NCI-H526 treated with DMSO at 0.1 percent for 48 hours (cell line): Measurements from ENCODE around the gene OSBPL10.

Experiments used
- DNase-seq: peaks from one replicate; lab custom pipeline; 2025; lab: John Stamatoyannopoulos, UW

Gene OSBPL10

GRCh38 chr3:31738412-31738811 is 242.7 kb downstream of the OSBPL10 start:
- DNase-seq: no peak

- DNase-seq: no peak
Measured at GRCh38 chr3:31735667-31736066, 245.4 kb downstream of the OSBPL10 start.

- DNase-seq: no peak
Measured at GRCh38 chr3:31733234-31733667, 247.8 kb downstream of the OSBPL10 start.

- no peak for DNase-seq
Measured at GRCh38 chr3:31732548-31732947, 248.5 kb downstream of the OSBPL10 start.

GRCh38 chr3:31729573-31729972 is 251.5 kb downstream of the OSBPL10 start:
- DNase-seq: no peak

GRCh38 chr3:31729082-31729481 is 252.0 kb downstream of the OSBPL10 start:
- DNase-seq: no peak

- DNase-seq: no peak
Measured at GRCh38 chr3:31728403-31728802, 252.7 kb downstream of the OSBPL10 start.

GRCh38 chr3:31725976-31726375 is 255.1 kb downstream of the OSBPL10 start:
- no peak for DNase-seq

GRCh38 chr3:31725568-31725967 is 255.5 kb downstream of the OSBPL10 start:
- DNase-seq: no peak

GRCh38 chr3:31724651-31725050 is 256.4 kb downstream of the OSBPL10 start:
- DNase-seq: no peak

- DNase-seq: no peak
Measured at GRCh38 chr3:31724116-31724515, 256.9 kb downstream of the OSBPL10 start.

- no peak for DNase-seq
Measured at GRCh38 chr3:31723701-31724100, 257.4 kb downstream of the OSBPL10 start.

- DNase-seq: no peak
Measured at GRCh38 chr3:31721676-31722075, 259.4 kb downstream of the OSBPL10 start.

- DNase-seq: no peak
Measured at GRCh38 chr3:31714495-31715280, 266.4 kb downstream of the OSBPL10 start.

- DNase-seq: no peak
Measured at GRCh38 chr3:31713816-31714215, 267.2 kb downstream of the OSBPL10 start.

GRCh38 chr3:31710123-31710803 is 270.8 kb downstream of the OSBPL10 start:
- peak; percentile 91 for DNase-seq

- no peak for DNase-seq
Measured at GRCh38 chr3:31709526-31709925, 271.5 kb downstream of the OSBPL10 start.

- no peak for DNase-seq
Measured at GRCh38 chr3:31709005-31709404, 272.1 kb downstream of the OSBPL10 start.

GRCh38 chr3:31707286-31707685 is 273.8 kb downstream of the OSBPL10 start:
- no peak for DNase-seq

- DNase-seq: no peak
Measured at GRCh38 chr3:31705736-31706135, 275.3 kb downstream of the OSBPL10 start.

GRCh38 chr3:31704591-31705179 is 276.4 kb downstream of the OSBPL10 start:
- DNase-seq: no peak

- DNase-seq: no peak
Measured at GRCh38 chr3:31704156-31704555, 276.9 kb downstream of the OSBPL10 start.

GRCh38 chr3:31701286-31701685 is 279.8 kb downstream of the OSBPL10 start:
- DNase-seq: no peak
